GM12865 (cell line): Measurements from ENCODE around the gene SLC25A46.

Experiments used
- DNase-seq: peaks from one replicate; pipeline ENCODE4 v3.0.0; 2010; ENCODE audit warnings: low read depth
- H3K4me3 ChIP-seq: 2 replicates; pipeline ENCODE4 v1.5.1; 2011; ENCODE audit warnings: mild to moderate bottlenecking, low read depth, low read length, control low read depth
- CTCF ChIP-seq: IDR thresholded peaks from 2 replicates; pipeline ENCODE4 v1.5.1; 2011; ENCODE audit warnings: low read length, control low read depth, low read depth, inconsistent platforms; ENCODE audit not compliant: insufficient read depth; ENCODE audit errors: missing control alignments

Gene SLC25A46

GRCh38 chr5:110736753-110737152 lies 2.1 kb upstream of the SLC25A46 start:
- DNase-seq, result no peak
- H3K4me3 ChIP-seq, result no peak overlapping the region
- TF ChIP-seq CTCF, result no peak

- TF ChIP-seq CTCF, result no peak
- DNase-seq, result no peak
- H3K4me3 ChIP-seq, result peak overlapping the region; percentile 100
Observed at GRCh38 chr5:110738503-110738811, 350 bp upstream of the SLC25A46 start.

- peak overlapping the region; percentile 42 for H3K4me3 ChIP-seq
- DNase-seq, result peak; percentile 96
- no peak for TF ChIP-seq CTCF
Observed at GRCh38 chr5:110751902-110752762, 13.3 kb downstream of the SLC25A46 start.

- DNase-seq, result peak; percentile 70
- H3K4me3 ChIP-seq, result peak overlapping the region; percentile 42
- no peak for TF ChIP-seq CTCF
Observed at GRCh38 chr5:110752953-110753352, 14.1 kb downstream of the SLC25A46 start.

GRCh38 chr5:110753600-110753999 lies 14.8 kb downstream of the SLC25A46 start:
- TF ChIP-seq CTCF, result no peak

GRCh38 chr5:110754181-110754580 lies 15.4 kb downstream of the SLC25A46 start:
- no peak for DNase-seq
- no peak overlapping the region for H3K4me3 ChIP-seq
- no peak for TF ChIP-seq CTCF

More at GRCh38 chr5:110753600-110753999, 14.8 kb downstream of the SLC25A46 start:
- DNase-seq, result peak; percentile 9
- H3K4me3 ChIP-seq, result peak overlapping the region; percentile 42; the same call in 1 of the 2 replicates
